ENCODE results near the gene DIDO1. TPM values are rescaled to one million over a fixed set of nuclear protein-coding genes. Genes with fewer than 3 reads are reported as not detected.

The DIDO1 gene
- total and polyA plus RNA-seq, 2 of the 13 experiments (the other 11 are each of a cell fraction or from before 2014, with no cell fraction given), result 75.0 to 75.1 TPM

- no peak for TF ChIP-seq AHDC1 (CRISPR knock-in tag; IDR thresholded peaks at IDR 0.05; ENCODE audit: borderline replicate concordance)
- no peak for TF ChIP-seq PPARG (CRISPR knock-in tag; conservative IDR thresholded peaks at IDR 0.05)
- no peak for TF ChIP-seq HMGXB4 (CRISPR knock-in tag; IDR thresholded peaks at IDR 0.05; ENCODE audit: borderline replicate concordance in 1 of 2, low read depth in 1 of 2)
- TF ChIP-seq ZNF468 (CRISPR knock-in tag; IDR thresholded peaks at IDR 0.05), result no peak
- TF ChIP-seq ZNF782 (CRISPR knock-in tag; IDR thresholded peaks at IDR 0.05; ENCODE audit: borderline replicate concordance), result no peak
- no peak for TF ChIP-seq ZNF607 (CRISPR knock-in tag; IDR thresholded peaks at IDR 0.05; ENCODE audit: borderline replicate concordance)
- TF ChIP-seq ZBTB10 (CRISPR knock-in tag; IDR thresholded peaks at IDR 0.05; ENCODE audit: borderline replicate concordance), result no peak
- TF ChIP-seq CBX1 (IDR thresholded peaks at IDR 0.05; ENCODE audit: low read depth), result no peak
- peak; percentile 84 for TF ChIP-seq HNF4G (IDR thresholded peaks at IDR 0.05; ENCODE audit: borderline replicate concordance, low read depth, low read length)
- peak; percentile 72; the same call in 1 of the 2 replicates for TF ChIP-seq HNF4G (CRISPR knock-in tag; IDR thresholded peaks at IDR 0.05; ENCODE audit: borderline replicate concordance, low read depth)
- TF ChIP-seq RFX1 (IDR thresholded peaks at IDR 0.05), result no peak
- TF ChIP-seq POGZ (CRISPR knock-in tag; IDR thresholded peaks at IDR 0.05), result no peak
- no peak for TF ChIP-seq NFATC3 (CRISPR knock-in tag; IDR thresholded peaks at IDR 0.05)
- no peak for TF ChIP-seq ZMYM2 (CRISPR knock-in tag; IDR thresholded peaks at IDR 0.05)
- TF ChIP-seq ZNF3 (CRISPR knock-in tag; IDR thresholded peaks at IDR 0.05), result no peak
- TF ChIP-seq ARID3A (IDR thresholded peaks at IDR 0.05; ENCODE audit: low read depth, low read length), result no peak
- no peak for TF ChIP-seq HMG20B (CRISPR knock-in tag; conservative IDR thresholded peaks at IDR 0.05)
These were observed 49.1 kb downstream of the DIDO1 start (continued) for GRCh38 chr20:62876902-62877816.

Data from HepG2 (cell line).